ENCODE measurements around the gene CRACR2A. TPM values are rescaled to one million over a fixed set of nuclear protein-coding genes. Genes with fewer than 3 reads are reported as not detected.

The CRACR2A gene
- total and polyA plus RNA-seq, 2 of the 4 experiments (the other 2 are of a cell fraction), result 0.54 to 0.60 TPM

DNA sequence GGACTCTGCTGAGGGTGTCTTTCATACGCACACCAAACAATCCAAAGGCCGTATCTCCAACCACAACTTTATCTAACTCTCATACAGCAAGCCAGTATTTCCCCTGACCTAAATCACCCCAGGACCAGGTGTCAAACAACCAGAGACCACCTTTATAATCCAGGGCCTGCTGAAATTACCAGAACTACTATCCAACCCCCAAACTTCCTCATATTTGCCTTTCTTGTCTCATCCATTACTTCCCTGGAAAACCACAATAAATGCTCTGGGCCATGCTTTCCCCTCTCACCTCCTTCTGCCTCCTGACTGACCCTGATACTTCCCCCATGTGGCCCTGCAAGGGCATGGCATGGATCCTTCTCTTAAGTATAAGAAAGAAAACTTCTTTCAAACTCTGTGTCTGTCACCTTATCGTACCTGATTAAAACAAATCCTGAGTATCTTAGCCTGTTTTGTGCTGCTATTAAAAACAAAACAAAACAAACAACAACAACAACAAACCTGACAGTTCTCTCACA lies 44.7 kb upstream of the CRACR2A start:
- Histone ChIP-seq H3K9me3 (ENCODE audit: control insufficient read depth, insufficient read depth, low read length) (no peaks in the 10 kb centered on the region), H3K14ac (replicated peaks; ENCODE audit: low read depth, low read length) (no peak overlapping the region), H4K8ac (ENCODE audit: low read depth in 2 of 2, low read length in 2 of 2) (no peak overlapping the region), H4K20me1 (ENCODE audit: insufficient read depth, low read length) (no peaks in the 10 kb centered on the region), H2AFZ (replicated peaks; ENCODE audit: low read length, poor library complexity) (no peak overlapping the region), H3K79me1 (ENCODE audit: low read depth in 1 of 2, low read length in 2 of 2) (no peaks in the 10 kb centered on the region), H2AK5ac (ENCODE audit: low read depth, low read length) (no peak overlapping the region), H4K91ac (ENCODE audit: insufficient read depth, low read depth, low read length) (no peak overlapping the region), H3K9ac (ENCODE audit: low read depth, low read length) (no peak overlapping the region), H3K56ac (ENCODE audit: extremely low read depth, insufficient read depth, low read length) (no peak overlapping the region), H3K4me3 (ENCODE audit: insufficient read depth, low read depth, low read length) (no peak overlapping the region), H3K27me3 (ENCODE audit: control insufficient read depth, insufficient read depth, low read length) (no peaks in the 10 kb centered on the region), H3K9me1 (ENCODE audit: insufficient read depth, low read length) (no peaks in the 10 kb centered on the region), H2BK20ac (ENCODE audit: low read depth, low read length) (no peak overlapping the region), H3K4ac (ENCODE audit: low read depth, low read length) (no peak overlapping the region), H3K4me1 (ENCODE audit: control insufficient read depth, insufficient read depth, low read length) (no peaks in the 10 kb centered on the region), H2BK15ac (ENCODE audit: low read depth, low read length) (no peak overlapping the region), H2BK5ac (ENCODE audit: low read depth, low read length, poor library complexity, severe bottlenecking) (no peak overlapping the region), H2AK9ac (replicated peaks; ENCODE audit: low read depth, low read length, poor library complexity) (no peak overlapping the region), H4K5ac (ENCODE audit: low read depth, low read length) (no peak overlapping the region), H3K4me2 (ENCODE audit: low read depth, low read length) (no peak overlapping the region), H2BK120ac (ENCODE audit: low read depth, low read length) (no peak overlapping the region), H3K18ac (ENCODE audit: low read depth, low read length) (no peak overlapping the region), H3K23ac (ENCODE audit: low read depth, low read length) (no peak overlapping the region), H3K27ac (ENCODE audit: insufficient read depth, low read length) (no peak overlapping the region), H3K36me3 (ENCODE audit: control insufficient read depth, insufficient read depth, low read length) (no peaks in the 10 kb centered on the region)
- dilution Hi-C loops (cut with HindIII; ENCODE audit: low sequenced_read_pairs, unreplicated experiment) (no loop called here), in situ Hi-C loops (cut with MboI; ENCODE audit: low sequenced_read_pairs) (loop anchor here (10.0 kb wide), 1 partner anchor 483 kb away; no protein-coding TSS in a partner anchor), intact Hi-C loops (cut with micrococcal nuclease) (no loop called here)
- ChIA-PET POLR2A (ENCODE audit: unreplicated experiment) (no interaction called here), CTCF (no interaction called here)
- no peak for TF ChIP-seq CHD1 (IDR thresholded peaks at IDR 0.05; ENCODE audit: low read depth, low read length)
- no peak for TF ChIP-seq POLR2A (IDR thresholded peaks at IDR 0.05; ENCODE audit: low read depth, low read length)
- no peak for TF ChIP-seq BHLHE40 (IDR thresholded peaks at IDR 0.05; ENCODE audit: low read depth, low read length)
- no peak for TF ChIP-seq RFX5 (IDR thresholded peaks at IDR 0.05; ENCODE audit: low read depth, low read length)
- TF ChIP-seq, protein P1, sequence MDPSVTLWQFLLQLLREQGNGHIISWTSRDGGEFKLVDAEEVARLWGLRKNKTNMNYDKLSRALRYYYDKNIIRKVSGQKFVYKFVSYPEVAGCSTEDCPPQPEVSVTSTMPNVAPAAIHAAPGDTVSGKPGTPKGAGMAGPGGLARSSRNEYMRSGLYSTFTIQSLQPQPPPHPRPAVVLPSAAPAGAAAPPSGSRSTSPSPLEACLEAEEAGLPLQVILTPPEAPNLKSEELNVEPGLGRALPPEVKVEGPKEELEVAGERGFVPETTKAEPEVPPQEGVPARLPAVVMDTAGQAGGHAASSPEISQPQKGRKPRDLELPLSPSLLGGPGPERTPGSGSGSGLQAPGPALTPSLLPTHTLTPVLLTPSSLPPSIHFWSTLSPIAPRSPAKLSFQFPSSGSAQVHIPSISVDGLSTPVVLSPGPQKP (IDR thresholded peaks at IDR 0.05; ENCODE audit: borderline replicate concordance, low read depth, low read length), result no peak
- no peak for TF ChIP-seq FOS (IDR thresholded peaks at IDR 0.05; ENCODE audit: low read depth, low read length)
- TF ChIP-seq RCOR1 (IDR thresholded peaks at IDR 0.05; ENCODE audit: insufficient replicate concordance, low read length), result no peak
- TF ChIP-seq, protein P2, sequence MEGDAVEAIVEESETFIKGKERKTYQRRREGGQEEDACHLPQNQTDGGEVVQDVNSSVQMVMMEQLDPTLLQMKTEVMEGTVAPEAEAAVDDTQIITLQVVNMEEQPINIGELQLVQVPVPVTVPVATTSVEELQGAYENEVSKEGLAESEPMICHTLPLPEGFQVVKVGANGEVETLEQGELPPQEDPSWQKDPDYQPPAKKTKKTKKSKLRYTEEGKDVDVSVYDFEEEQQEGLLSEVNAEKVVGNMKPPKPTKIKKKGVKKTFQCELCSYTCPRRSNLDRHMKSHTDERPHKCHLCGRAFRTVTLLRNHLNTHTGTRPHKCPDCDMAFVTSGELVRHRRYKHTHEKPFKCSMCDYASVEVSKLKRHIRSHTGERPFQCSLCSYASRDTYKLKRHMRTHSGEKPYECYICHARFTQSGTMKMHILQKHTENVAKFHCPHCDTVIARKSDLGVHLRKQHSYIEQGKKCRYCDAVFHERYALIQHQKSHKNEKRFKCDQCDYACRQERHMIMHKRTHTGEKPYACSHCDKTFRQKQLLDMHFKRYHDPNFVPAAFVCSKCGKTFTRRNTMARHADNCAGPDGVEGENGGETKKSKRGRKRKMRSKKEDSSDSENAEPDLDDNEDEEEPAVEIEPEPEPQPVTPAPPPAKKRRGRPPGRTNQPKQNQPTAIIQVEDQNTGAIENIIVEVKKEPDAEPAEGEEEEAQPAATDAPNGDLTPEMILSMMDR (conservative IDR thresholded peaks at IDR 0.05; ENCODE audit: low read depth, low read length), result no peak
- no peak for TF ChIP-seq CEBPB (IDR thresholded peaks at IDR 0.05; ENCODE audit: low read depth, low read length)
- no peak for TF ChIP-seq RAD21 (IDR thresholded peaks at IDR 0.05; ENCODE audit: low read length)
- no peak for TF ChIP-seq MAFK (IDR thresholded peaks at IDR 0.05; ENCODE audit: low read depth, low read length)
- no peak for TF ChIP-seq SMC3 (IDR thresholded peaks at IDR 0.05; ENCODE audit: low read depth, low read length)
- TF ChIP-seq NFE2L2 (IDR thresholded peaks at IDR 0.05; ENCODE audit: low read depth, low read length), result no peak
- TF ChIP-seq MXI1 (IDR thresholded peaks at IDR 0.05; ENCODE audit: borderline replicate concordance, low read depth, low read length), result no peak
- TF ChIP-seq MAZ (IDR thresholded peaks at IDR 0.05; ENCODE audit: borderline replicate concordance, low read depth, low read length), result no peak
- no TSS peak for BruUV-seq (replicated peaks)
- 100% methylated on average over 1 of the region's 3 CpGs; no CpG with 5 or more reads in 1 of the 2 experiments for WGBS, 2 experiments (ENCODE audit: extremely low coverage in 2 of 2, insufficient read length in 1 of 2)
- DNase-seq, result no peak
- no peak for ATAC-seq (ENCODE audit: low read depth)

Measured in IMR-90 (cell line).